Measurements from ENCODE around the gene EXOSC2.

GRCh38 chr9:130741831-130742449 is 48.4 kb downstream of the EXOSC2 start:
- TF ChIP-seq, protein P1, sequence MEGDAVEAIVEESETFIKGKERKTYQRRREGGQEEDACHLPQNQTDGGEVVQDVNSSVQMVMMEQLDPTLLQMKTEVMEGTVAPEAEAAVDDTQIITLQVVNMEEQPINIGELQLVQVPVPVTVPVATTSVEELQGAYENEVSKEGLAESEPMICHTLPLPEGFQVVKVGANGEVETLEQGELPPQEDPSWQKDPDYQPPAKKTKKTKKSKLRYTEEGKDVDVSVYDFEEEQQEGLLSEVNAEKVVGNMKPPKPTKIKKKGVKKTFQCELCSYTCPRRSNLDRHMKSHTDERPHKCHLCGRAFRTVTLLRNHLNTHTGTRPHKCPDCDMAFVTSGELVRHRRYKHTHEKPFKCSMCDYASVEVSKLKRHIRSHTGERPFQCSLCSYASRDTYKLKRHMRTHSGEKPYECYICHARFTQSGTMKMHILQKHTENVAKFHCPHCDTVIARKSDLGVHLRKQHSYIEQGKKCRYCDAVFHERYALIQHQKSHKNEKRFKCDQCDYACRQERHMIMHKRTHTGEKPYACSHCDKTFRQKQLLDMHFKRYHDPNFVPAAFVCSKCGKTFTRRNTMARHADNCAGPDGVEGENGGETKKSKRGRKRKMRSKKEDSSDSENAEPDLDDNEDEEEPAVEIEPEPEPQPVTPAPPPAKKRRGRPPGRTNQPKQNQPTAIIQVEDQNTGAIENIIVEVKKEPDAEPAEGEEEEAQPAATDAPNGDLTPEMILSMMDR (IDR thresholded peaks at IDR 0.05): no peak
- TF ChIP-seq POLR2A (IDR thresholded peaks at IDR 0.05): no peak
